GM12878 (cell line): Measurements from ENCODE around the gene CUEDC1. TPM values are rescaled to one million over a fixed set of nuclear protein-coding genes. Genes with fewer than 3 reads are reported as not detected.
A peak's percentile ranks its signal among the peaks of the same experiment; 100 is the strongest.

Experiments used
- CBFB ChIP-seq: IDR thresholded peaks from 2 replicates; pipeline ENCODE4 v1.6.1; 2016; ENCODE audit warnings: antibody characterized with exemption, low read depth
- CHD2 ChIP-seq: IDR thresholded peaks from 2 replicates; pipeline ENCODE4 v1.6.1; 2011; ENCODE audit warnings: low read depth, low read length, improper control_type of control experiment, borderline replicate concordance
- CUX1 ChIP-seq: IDR thresholded peaks from 2 replicates; pipeline ENCODE4 v1.6.1; 2012; ENCODE audit warnings: improper control_type of control experiment, low read depth, low read length; ENCODE audit not compliant: insufficient replicate concordance
- DPF2 ChIP-seq: fragments of 450-650 bp; IDR thresholded peaks from 2 replicates; pipeline ENCODE4 v1.6.1; 2017; ENCODE audit warnings: mild to moderate bottlenecking
- EED ChIP-seq: sonication (generic); IDR thresholded peaks from 2 replicates; pipeline ENCODE4 v1.6.1; 2016; ENCODE audit warnings: antibody characterized with exemption, low read depth
- GATAD2B ChIP-seq: fragments of 450-650 bp; conservative IDR thresholded peaks from 2 replicates; pipeline ENCODE4 v1.6.1; 2017; ENCODE audit warnings: low read depth, mild to moderate bottlenecking, moderate library complexity
- KDM1A ChIP-seq: fragments of 200-600 bp; sonication (generic); IDR thresholded peaks from 2 replicates; pipeline ENCODE4 v1.6.1; 2016; ENCODE audit warnings: borderline replicate concordance
- SPI1 ChIP-seq: IDR thresholded peaks from 2 replicates; pipeline ENCODE4 v1.6.1; 2011; ENCODE audit warnings: low read depth, mild to moderate bottlenecking, low read length, moderate library complexity, borderline replicate concordance; ENCODE audit not compliant: insufficient read depth
- TAF1 ChIP-seq: IDR thresholded peaks from 2 replicates; pipeline ENCODE4 v1.6.1; 2011; ENCODE audit warnings: mild to moderate bottlenecking, low read depth, low read length, borderline replicate concordance
- YY1 ChIP-seq: IDR thresholded peaks from 2 replicates; pipeline ENCODE4 v1.6.1; 2011; ENCODE audit warnings: low read depth, mild to moderate bottlenecking, low read length
- ZBTB40 ChIP-seq: fragments of 450-650 bp; IDR thresholded peaks from 2 replicates; pipeline ENCODE4 v1.6.1; 2016; ENCODE audit warnings: mild to moderate bottlenecking, moderate library complexity, borderline replicate concordance
- polyA plus RNA-seq, 11 experiments: library from polyadenylated mRNA; depleted of rRNA in 4 of 11; unstranded in 6 of 11; stranded (reverse) in 5 of 11; fragments of >200 nt; fragmentation: Nextera tagmentation in 4 of 11; fragmentation: Illumina TruSeq in 1 of 11; extraction: Ambion mirVana in 4 of 11; extraction: Trizol in 1 of 11; gene quantifications; 1 replicate in 1 of 11; 2 replicates in 10 of 11; pipeline versions ENCODE4 v1.2.1 to v1.2.3, GENCODE V29; 2011 to 2016; ENCODE audit warnings: inconsistent platforms in 2 of 11, missing spikeins in 2 of 11, low read depth in 1 of 11
- total RNA-seq, 4 experiments: library from RNA; depleted of rRNA in 3 of 4; stranded (reverse); fragments of >200 nt in 3 of 4; fragmentation: Illumina TruSeq in 1 of 4; extraction: Trizol in 1 of 4; gene quantifications; 2 replicates each; pipeline versions ENCODE4 v1.2.1 to v1.2.3, GENCODE V29; 2013 to 2021
- TF ChIP-seq, protein P1 (sequence below): fragments of 450-650 bp; IDR thresholded peaks from 2 replicates; pipeline ENCODE4 v1.6.1; 2016; ENCODE audit warnings: mild to moderate bottlenecking
- TF ChIP-seq, protein P2 (sequence below): IDR thresholded peaks from 2 replicates; pipeline ENCODE4 v1.6.1; 2012; ENCODE audit warnings: low read length, inconsistent platforms
- TF ChIP-seq, protein P3 (sequence below): fragments of 450-650 bp; IDR thresholded peaks from 2 replicates; pipeline ENCODE4 v1.6.1; 2017; ENCODE audit warnings: mild to moderate bottlenecking

The CUEDC1 gene
- total and polyA plus RNA-seq, 10 of the 15 experiments (the other 5 are each of a cell fraction or from before 2014, with no cell fraction given), result 0.24 to 7.4 (median 1.8) TPM

DNA sequence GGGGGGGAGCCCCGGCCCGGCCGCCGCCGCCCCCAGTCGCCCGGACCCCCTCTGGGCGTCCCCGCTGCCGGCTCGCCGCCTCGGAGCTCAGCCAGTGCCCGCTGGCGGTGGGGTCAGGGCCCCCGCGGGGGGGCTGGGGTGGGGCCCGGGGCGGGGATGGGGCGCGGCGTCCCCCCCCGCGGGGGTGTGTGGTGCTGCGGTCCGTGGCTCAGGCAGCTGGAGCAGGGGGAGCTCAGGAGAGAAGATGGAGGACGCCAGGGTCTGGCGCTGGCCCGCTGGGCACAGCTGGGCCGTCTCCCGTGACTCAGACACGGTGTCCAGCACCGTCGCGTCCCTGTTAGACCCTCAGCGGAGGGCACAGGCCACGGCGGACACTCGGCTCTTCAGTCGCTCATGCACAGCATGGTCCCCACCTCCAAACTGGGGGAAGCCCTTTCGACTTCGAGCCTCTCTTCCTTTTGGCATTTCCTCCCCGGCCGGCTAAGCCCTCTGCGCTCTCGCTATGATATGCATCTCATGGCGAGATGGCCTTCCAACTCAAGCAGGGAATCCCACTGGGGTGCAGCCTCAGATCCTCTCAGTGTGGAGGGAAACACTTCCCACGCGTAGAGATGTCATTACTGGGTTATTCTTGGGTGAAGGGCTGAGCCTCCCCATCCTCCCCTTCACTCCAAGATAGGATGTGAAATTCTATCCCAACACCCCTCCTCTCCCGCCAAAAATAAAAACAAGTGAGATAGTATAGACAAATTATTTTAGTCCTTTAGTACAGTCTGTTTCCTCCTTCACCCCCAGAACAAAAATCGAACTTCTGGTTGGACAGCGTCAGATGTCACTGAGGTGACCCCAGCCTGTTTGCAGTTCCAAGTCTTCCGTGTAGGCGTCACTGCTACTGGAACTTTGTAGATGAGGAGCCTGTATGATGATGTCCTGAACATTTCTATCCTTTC lies 33.4 kb upstream of the CUEDC1 start (continued):
- TF ChIP-seq CHD2 (0 out of 2 replicates have a peak, but pooled peaks have one; percentile 15), CUX1 (no peak), CBFB (peak; percentile 17; the same call in 1 of the 2 replicates), DPF2 (0 out of 2 replicates have a peak, but pooled peaks have one; percentile 55), KDM1A (no peak), GATAD2B (no peak), EED (no peak), TAF1 (peak; percentile 54; the same call in 1 of the 2 replicates), ZBTB40 (no peak), SPI1 (peak; percentile 6; the same call in 1 of the 2 replicates), YY1 (peak; percentile 89)
- TF ChIP-seq, protein P1, sequence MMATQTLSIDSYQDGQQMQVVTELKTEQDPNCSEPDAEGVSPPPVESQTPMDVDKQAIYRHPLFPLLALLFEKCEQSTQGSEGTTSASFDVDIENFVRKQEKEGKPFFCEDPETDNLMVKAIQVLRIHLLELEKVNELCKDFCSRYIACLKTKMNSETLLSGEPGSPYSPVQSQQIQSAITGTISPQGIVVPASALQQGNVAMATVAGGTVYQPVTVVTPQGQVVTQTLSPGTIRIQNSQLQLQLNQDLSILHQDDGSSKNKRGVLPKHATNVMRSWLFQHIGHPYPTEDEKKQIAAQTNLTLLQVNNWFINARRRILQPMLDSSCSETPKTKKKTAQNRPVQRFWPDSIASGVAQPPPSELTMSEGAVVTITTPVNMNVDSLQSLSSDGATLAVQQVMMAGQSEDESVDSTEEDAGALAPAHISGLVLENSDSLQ, result no peak
- TF ChIP-seq, protein P2, sequence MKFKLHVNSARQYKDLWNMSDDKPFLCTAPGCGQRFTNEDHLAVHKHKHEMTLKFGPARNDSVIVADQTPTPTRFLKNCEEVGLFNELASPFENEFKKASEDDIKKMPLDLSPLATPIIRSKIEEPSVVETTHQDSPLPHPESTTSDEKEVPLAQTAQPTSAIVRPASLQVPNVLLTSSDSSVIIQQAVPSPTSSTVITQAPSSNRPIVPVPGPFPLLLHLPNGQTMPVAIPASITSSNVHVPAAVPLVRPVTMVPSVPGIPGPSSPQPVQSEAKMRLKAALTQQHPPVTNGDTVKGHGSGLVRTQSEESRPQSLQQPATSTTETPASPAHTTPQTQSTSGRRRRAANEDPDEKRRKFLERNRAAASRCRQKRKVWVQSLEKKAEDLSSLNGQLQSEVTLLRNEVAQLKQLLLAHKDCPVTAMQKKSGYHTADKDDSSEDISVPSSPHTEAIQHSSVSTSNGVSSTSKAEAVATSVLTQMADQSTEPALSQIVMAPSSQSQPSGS, result 0 out of 2 replicates have a peak, but pooled peaks have one; percentile 47
- TF ChIP-seq, protein P3, sequence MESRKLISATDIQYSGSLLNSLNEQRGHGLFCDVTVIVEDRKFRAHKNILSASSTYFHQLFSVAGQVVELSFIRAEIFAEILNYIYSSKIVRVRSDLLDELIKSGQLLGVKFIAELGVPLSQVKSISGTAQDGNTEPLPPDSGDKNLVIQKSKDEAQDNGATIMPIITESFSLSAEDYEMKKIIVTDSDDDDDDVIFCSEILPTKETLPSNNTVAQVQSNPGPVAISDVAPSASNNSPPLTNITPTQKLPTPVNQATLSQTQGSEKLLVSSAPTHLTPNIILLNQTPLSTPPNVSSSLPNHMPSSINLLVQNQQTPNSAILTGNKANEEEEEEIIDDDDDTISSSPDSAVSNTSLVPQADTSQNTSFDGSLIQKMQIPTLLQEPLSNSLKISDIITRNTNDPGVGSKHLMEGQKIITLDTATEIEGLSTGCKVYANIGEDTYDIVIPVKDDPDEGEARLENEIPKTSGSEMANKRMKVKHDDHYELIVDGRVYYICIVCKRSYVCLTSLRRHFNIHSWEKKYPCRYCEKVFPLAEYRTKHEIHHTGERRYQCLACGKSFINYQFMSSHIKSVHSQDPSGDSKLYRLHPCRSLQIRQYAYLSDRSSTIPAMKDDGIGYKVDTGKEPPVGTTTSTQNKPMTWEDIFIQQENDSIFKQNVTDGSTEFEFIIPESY, result no peak
